Pulmonary artery endothelial cell (primary cell): Measurements from ENCODE around the gene TPST2. TPM values are rescaled to one million over a fixed set of nuclear protein-coding genes. Genes with fewer than 3 reads are reported as not detected.
A peak's percentile ranks its signal among the peaks of the same experiment; 100 is the strongest.

Experiments
- DNase-seq: peaks from one replicate; pipeline ENCODE4 v3.0.0-alpha.2; 2011; ENCODE audit warnings: low read depth, low spot score
- total RNA-seq: library from RNA; depleted of rRNA; stranded (reverse); fragments of >200 nt; gene quantifications from 2 replicates; pipeline ENCODE4 v1.2.3, GENCODE V29; 2014

TPST2 gene
- total RNA-seq, 1 donor from 2014 or later: 33.6 TPM

GRCh38 chr22:26501996-26502395, 87.9 kb downstream of the TPST2 start:
- no peak for DNase-seq

GRCh38 chr22:26499188-26499703, 90.7 kb downstream of the TPST2 start:
- no peak for DNase-seq

GRCh38 chr22:26496456-26496855, 93.5 kb downstream of the TPST2 start:
- no peak for DNase-seq

GRCh38 chr22:26494506-26494905, 95.4 kb downstream of the TPST2 start:
- DNase-seq: no peak

- no peak for DNase-seq
Measured at GRCh38 chr22:26492220-26492619, 97.7 kb downstream of the TPST2 start.

GRCh38 chr22:26489447-26490036, 100.4 kb downstream of the TPST2 start:
- DNase-seq: no peak

GRCh38 chr22:26487996-26488395, 101.9 kb downstream of the TPST2 start:
- no peak for DNase-seq

- DNase-seq: no peak
Measured at GRCh38 chr22:26486394-26486793, 103.5 kb downstream of the TPST2 start.

GRCh38 chr22:26485806-26486390, 104.0 kb downstream of the TPST2 start:
- no peak for DNase-seq

- DNase-seq: no peak
Measured at GRCh38 chr22:26485013-26485412, 104.9 kb downstream of the TPST2 start.

GRCh38 chr22:26484360-26484706, 105.6 kb downstream of the TPST2 start:
- no peak for DNase-seq

GRCh38 chr22:26483439-26484359, 106.2 kb downstream of the TPST2 start, which contains the start of the genes HPS4 and SRRD:
HPS4 (minus strand) TSS chr22:26483783; CDS start chr22:26481762, 2,021 bp downstream.
SRRD (plus strand) TSS chr22:26483877; CDS start chr22:26483891, 14 bp downstream.
- DNase-seq: peak; percentile 66

- DNase-seq: no peak
Measured at GRCh38 chr22:26483043-26483438, 106.9 kb downstream of the TPST2 start.

- DNase-seq: no peak
Measured at GRCh38 chr22:26482161-26482560, 107.8 kb downstream of the TPST2 start.

GRCh38 chr22:26481694-26482093, 108.2 kb downstream of the TPST2 start:
- no peak for DNase-seq

- DNase-seq: no peak
Measured at GRCh38 chr22:26481112-26481693, 108.7 kb downstream of the TPST2 start.

- DNase-seq: no peak
Measured at GRCh38 chr22:26480611-26480932, 109.4 kb downstream of the TPST2 start.

- DNase-seq: no peak
Measured at GRCh38 chr22:26479792-26480610, 109.9 kb downstream of the TPST2 start.

GRCh38 chr22:26479043-26479791, 110.7 kb downstream of the TPST2 start:
- no peak for DNase-seq

- no peak for DNase-seq
Measured at GRCh38 chr22:26477341-26477731, 112.6 kb downstream of the TPST2 start.
